NCI-H446 treated with DMSO at 0.1 percent for 48 hours (cell line): ENCODE measurements around the gene CBY3.
"Not testable (repeated sequence)": the region's sequence is repeated elsewhere in the genome, so short reads cannot be mapped to it uniquely, and the experiment has no call there.

Experiments
- DNase-seq: peaks from one replicate; lab custom pipeline; 2025; lab: John Stamatoyannopoulos, UW

Gene CBY3

DNA sequence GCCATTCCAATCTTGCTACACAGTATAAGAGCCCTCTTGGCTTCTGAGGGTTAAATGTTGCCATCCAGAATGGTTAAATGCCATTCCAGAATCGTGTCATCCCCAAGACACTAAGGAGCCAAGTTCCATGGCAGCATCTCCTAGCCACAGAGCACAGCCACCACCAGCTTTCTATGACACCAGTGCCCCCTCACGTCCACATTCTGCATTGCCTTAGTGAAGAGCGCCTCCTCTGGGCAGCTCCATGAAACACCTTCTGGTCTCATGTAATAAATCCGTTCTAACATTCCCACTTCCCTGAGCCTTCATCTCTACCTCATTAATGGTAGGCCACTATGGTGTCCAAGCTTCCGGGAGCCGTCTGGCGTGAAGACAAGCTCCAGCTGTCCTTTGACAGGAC, 12.4 kb downstream of the CBY3 start:
- no peak for DNase-seq

DNA sequence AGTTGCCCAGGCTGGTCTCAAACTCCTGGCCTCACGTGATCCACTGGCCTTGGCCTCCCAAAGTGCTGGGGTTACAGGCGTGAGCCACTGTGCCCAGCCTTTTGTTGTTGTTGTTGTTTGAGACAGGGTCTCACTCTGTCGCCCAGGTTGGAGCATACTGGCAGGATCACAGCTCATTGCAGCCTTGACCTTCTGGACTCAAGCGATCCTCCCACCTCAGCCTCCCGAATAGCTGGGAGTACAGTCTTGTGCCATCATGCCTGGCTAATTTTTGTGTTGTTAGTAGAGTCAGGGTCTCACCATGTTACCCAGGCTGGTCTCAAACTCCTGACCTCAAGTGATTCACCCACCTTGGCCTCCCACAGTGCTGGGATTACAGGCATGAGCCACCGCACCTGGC, 19.2 kb downstream of the CBY3 start:
- not testable (repeated sequence) for DNase-seq

DNA sequence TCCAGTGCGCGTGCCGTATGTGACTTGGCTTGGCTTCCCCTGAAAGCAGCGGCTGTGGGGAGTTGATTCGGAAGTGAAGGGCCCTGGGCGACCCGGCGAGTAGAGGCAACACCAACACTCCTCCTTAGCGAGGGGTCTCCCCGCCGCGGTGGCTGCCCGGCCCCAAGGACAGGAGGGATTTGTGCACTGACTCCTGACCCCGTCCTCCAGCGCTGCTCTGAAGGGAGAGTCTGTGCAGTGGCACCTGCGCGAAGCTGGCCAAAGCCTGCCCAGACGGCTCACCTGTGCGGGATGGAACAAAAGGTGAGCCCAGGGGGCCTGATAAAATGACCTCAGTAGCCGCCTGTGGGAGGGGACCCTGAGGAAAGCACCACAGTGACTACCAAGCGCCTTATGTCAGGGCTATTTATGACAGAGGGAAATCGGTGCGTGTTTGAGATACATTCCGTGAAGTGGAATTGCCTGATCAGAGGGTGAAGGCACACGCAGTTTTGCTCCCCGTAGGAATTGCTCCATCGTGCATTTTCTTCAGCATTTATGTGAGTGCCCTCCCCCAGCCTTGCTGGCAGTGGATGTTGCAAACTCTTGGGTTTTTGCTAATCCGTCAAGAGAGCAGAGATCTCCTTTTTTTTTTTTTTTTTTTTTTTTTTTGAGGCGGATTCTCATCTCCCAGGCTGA, 22.5 kb downstream of the CBY3 start:
- not testable (repeated sequence) for DNase-seq

DNA sequence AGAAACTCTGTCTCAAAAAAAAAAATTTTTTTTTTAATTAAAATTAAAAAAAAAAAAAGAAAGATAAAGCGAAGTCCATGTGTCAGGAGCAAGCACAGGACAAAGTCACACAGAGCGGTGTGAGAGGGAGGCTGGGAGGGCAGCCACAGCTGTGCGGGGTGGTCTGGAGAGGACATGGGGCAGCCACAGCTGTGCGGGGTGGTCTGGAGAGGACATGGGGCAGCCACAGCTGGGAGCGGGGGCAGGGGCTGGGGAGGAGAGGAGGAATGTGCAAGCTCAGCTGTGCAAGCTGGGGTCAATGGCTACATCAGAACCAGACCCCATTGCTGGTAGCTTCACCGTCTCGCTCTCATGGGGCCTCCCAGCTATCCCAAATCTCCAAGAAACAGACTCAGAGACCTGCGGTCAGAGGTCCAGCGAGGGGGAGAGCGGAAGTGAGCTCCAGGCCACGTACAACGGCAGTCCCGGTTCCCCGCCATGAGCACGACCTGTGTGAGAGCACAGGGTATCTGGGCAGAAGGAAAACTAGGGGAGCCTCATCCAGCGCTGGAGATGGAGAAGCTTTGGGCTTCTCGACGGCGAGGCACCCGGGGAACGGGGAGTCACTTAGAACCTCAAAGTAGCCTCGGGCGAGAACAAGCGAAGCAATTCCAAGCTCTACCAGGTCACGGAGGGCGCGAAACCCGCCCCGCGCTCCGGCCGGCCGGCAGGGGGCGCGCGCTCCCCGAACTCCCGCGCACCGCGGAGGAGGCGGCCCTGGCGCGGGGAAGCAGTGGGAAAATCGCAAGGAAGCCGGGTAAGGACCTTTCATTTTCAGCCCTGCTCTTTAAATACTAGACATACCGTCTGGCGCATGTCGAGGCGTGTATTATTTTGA, 23.3 kb downstream of the CBY3 start:
- DNase-seq: not testable (repeated sequence)

DNA sequence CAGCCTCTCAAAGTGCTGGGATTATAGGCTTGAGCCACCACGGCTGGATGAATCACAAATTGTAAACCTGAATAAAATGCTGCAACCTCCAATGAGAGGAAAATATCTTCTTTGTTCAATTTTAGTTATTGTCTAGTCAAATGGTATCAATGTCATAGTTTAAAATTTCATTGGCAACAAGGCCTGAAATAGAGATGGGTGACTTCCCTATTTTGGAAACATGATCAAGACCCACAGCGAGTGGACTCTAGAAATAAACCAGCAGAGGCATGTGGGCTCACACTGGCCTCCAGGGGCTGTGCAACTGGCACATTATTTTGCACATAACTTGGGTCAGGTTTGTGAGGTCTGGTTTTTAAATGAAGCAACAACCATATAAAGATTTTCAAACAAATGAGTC, 27.7 kb downstream of the CBY3 start:
- not testable (repeated sequence) for DNase-seq

DNA sequence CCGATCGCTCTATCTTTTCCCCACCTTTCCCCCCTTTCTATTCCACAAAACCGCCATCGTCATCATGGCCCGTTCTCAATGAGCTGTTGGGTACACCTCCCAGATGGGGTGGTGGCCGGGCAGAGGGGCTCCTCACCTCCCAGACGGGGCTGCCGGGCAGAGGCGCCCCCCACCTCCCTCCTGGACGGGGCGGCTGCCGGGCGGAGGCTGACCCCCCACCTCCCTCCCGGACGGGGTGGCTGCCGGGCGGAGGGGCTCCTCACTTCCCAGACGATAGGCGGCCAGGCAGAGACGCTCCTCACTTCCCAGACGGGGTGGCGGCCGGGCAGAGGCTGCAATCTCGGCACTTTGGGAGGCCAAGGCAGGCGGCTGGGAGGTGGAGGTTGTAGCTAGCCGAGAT, 30.6 kb downstream of the CBY3 start:
- not testable (repeated sequence) for DNase-seq

DNA sequence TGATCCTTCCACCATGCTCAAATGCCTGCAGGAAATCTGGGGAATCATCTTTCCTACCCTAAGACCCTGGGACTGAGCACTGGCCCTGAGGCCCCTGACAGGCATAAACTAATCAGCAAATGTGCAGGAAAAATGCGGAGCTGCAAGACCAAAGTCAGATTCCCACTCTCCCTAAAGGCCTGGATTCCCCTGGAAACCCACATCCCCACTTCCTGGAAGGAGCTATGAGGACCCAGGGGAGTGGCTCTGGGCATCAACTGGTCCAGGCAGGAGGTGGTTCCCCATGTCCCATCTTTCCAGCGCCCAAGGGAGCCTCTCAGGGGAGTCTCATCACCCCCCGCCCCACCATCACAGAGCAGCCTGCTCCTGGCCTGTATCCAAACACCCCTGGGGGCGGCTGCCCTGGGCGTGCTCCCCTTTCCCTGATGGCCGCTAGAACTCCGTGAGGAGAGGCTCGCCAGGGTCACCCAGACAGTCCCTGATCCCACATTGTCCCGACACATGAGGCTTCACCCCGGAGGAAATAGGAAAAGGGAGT, 31.6 kb downstream of the CBY3 start:
- DNase-seq: not testable (repeated sequence)

DNA sequence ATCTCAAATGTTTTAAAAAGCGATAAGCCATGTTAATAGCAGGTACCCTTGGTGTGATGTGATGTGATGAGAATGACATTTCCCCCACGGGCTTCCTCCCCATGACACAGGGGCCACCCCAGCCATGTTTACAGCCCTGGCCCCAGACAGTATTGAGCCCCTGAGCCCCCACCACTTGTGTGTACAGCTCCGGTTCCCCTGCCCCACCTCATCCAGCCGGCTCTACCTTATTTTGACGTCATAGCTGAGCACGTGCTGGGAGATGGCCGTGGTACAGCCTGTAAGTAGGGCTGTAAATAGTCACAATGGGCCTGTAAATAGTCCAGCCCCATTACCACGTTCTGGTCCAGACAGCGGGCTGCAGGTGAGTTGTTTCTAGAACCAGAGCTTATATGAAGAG, 32.4 kb downstream of the CBY3 start:
- no peak for DNase-seq

DNA sequence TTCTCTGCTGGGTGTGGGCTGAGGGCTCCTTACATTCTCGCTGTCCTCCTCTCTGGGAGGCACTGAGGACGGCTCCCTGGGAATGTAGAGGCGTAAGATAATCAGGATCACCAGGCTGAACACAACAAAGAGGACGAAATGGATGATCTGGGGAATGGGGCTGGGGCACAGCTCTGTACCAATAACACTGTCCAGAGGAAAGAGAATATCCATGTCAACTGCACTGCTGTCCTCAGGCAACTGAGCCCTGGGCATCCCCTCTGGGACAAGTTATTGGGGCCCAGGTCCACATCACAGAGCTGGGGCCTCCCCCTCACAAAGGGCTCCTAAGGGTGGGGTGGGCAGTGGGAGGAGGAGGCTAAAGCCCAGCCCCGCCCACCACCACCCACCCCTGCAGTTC, 36.1 kb downstream of the CBY3 start:
- not testable (repeated sequence) for DNase-seq

DNA sequence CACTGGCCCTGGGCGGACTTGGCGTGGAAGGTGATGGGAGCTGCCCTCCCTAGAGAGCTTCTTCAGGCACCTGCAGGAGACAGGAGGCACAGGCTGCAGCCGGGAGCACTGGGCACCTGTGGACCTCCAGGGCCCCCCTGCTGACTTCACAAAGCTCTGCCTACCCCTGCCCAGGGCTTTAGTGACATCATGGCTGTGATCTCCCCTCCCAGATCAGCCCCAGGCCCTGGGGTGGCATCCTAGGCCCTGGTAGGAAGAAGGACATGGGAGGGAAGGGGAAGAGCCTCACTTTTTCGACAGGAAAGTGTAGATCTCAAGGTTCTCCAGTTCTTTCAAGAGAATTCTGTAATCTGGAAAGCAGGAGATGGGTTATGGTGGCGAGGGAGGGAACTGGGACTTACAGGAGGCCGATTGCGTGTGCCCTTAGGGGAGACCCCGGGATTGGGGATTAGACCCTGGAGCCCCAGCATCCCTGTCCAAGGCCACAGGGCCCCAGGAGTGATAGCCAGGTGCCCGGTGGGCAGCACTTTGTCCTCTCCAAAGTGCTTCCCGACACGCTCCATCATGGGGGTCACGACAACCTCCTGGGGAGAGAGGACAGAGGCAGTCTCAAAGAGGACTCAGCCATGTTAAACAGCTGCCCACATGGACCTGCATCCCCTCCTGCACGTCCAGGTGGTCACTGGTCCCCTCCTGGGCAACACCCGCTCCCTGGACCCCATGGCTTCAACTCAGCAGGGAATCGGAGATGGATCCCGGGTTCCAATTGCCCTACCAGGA, 37.5 kb downstream of the CBY3 start:
- DNase-seq: not testable (repeated sequence)

DNA sequence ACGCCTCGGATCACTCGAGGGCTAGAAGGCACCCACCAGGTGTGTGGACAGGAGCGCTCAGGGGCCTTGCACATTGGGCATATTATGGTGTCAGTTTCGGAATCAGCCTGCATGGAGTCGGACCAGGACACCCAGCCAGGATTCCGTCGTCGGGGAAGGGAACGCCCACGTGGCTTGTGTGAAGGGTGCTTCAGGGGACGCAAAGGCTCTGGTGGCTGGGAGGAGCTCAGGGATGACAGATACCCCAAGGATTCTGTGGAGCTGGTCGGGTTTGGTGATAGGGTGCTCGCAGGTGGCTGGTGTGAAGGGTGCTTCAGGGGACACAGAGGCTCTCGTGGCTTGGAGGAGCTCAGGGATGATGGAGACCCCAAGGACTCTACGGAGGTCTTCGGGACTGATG, 38.2 kb downstream of the CBY3 start:
- DNase-seq: not testable (repeated sequence)

DNA sequence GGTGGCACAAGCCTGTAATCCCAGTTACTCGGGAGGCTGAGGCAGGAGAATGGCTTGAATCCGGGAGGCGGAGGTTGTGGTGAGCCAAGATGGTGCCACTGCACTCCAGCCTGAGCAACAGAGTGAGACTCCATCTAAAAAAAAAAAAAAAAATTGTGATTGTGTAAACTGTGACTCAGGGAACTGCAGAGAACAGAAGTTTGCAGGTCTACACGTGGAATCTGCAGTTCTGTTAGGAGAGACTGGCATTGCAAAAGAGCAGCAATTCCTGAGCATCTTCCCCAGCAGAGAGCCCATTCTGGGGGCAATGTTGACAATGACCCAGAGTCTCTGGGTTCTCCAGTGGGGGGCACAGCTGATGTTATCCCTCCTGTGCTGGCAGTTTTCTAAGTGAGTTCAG, 39.1 kb downstream of the CBY3 start:
- DNase-seq: not testable (repeated sequence)

DNA sequence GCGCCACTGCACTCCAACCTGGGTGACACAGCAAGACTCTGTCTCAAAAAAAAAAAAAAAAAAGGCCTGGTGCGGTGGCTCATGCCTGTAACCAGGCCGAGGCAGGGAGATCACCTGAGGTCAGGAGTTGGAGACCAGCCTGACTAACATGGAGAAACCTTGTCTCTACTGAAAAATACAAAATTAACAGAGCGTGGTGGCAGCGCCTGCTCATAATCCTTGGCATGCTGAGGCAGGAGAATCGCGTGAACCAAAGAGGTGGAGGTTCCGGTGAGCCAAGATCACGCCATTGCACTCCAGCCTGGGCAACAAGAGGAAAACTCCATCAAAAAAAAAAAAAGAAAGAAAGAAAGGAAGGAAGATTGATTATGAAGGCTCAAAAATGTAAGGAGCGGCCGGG, 41.5 kb downstream of the CBY3 start:
- DNase-seq: not testable (repeated sequence)

DNA sequence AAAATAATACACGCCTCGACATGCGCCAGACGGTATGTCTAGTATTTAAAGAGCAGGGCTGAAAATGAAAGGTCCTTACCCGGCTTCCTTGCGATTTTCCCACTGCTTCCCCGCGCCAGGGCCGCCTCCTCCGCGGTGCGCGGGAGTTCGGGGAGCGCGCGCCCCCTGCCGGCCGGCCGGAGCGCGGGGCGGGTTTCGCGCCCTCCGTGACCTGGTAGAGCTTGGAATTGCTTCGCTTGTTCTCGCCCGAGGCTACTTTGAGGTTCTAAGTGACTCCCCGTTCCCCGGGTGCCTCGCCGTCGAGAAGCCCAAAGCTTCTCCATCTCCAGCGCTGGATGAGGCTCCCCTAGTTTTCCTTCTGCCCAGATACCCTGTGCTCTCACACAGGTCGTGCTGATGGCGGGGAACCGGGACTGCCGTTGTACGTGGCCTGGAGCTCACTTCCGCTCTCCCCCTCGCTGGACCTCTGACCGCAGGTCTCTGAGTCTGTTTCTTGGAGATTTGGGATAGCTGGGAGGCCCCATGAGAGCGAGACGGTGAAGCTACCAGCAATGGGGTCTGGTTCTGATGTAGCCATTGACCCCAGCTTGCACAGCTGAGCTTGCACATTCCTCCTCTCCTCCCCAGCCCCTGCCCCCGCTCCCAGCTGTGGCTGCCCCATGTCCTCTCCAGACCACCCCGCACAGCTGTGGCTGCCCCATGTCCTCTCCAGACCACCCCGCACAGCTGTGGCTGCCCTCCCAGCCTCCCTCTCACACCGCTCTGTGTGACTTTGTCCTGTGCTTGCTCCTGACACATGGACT, 46.3 kb downstream of the CBY3 start:
- not testable (repeated sequence) for DNase-seq

DNA sequence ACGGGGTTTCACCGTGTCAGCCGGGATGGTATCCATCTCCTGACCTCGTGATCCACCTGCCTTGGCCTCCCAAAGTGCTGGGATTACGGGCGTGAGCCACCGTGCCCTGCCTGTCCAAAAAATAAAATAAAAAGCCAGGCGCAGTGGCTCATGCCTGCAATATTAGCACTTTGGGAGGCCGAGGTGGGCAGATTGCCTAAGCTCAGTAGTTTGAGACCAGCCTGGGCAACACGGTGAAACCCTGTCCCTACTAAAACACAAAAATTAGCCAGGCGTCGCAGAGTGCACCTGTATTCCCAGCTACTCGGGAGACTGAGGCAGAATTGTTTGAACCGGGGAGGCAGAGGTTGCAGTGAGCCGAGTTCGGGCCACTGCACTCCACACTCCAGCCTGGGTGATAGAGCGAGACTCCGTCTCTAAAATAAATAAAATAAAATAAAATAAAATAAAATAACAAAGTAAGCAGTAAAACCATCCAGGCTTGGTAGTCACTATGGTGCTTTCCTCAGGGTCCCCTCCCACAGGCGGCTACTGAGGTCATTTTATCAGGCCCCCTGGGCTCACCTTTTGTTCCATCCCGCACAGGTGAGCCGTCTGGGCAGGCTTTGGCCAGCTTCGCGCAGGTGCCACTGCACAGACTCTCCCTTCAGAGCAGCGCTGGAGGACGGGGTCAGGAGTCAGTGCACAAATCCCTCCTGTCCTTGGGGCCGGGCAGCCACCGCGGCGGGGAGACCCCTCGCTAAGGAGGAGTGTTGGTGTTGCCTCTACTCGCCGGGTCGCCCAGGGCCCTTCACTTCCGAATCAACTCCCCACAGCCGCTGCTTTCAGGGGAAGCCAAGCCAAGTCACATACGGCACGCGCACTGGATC, 47.1 kb downstream of the CBY3 start:
- DNase-seq: not testable (repeated sequence)
